Measurements from ENCODE around the gene KIAA1328. TPM values are rescaled to one million over a fixed set of nuclear protein-coding genes. Genes with fewer than 3 reads are reported as not detected.

KIAA1328 gene
- polyA plus RNA-seq, 1 donor from 2014 or later, result 8.5 TPM

GRCh38 chr18:36811430-36811829 is 17.5 kb upstream of the KIAA1328 start:
- Histone ChIP-seq H3K4me2 (ENCODE audit: low read length) (no peak overlapping the region), H3K36me3 (ENCODE audit: insufficient read depth, low read length) (peaks cover 6% of the 10 kb centered on the region), H3K4me3 (ENCODE audit: low read length) (no peak overlapping the region), H3K27ac (ENCODE audit: low read length) (no peak overlapping the region), H4K20me1 (ENCODE audit: insufficient read depth) (no peaks in the 10 kb centered on the region), H3K9me2 (ENCODE audit: insufficient read depth, low read length) (no peaks in the 10 kb centered on the region), H3K79me2 (replicated peaks; ENCODE audit: insufficient read depth, low read length) (no peaks in the 10 kb centered on the region), H3K27me3 (ENCODE audit: insufficient read depth, low read depth, low read length) (no peaks in the 10 kb centered on the region), H2AFZ (ENCODE audit: low read depth, low read length) (no peak overlapping the region), H3K9me3 (ENCODE audit: low read length) (no peaks in the 10 kb centered on the region), H3F3A (ENCODE audit: insufficient read depth, low read length, poor library complexity, severe bottlenecking) (no peaks in the 10 kb centered on the region), H3K9ac (ENCODE audit: low read length) (no peak overlapping the region)
- no peak for TF ChIP-seq SMC3 (conservative IDR thresholded peaks at IDR 0.05; ENCODE audit: poor library complexity)
- TF ChIP-seq MXI1 (conservative IDR thresholded peaks at IDR 0.05; ENCODE audit: poor library complexity, severe bottlenecking), result no peak
- TF ChIP-seq EZH2 (IDR thresholded peaks at IDR 0.05; ENCODE audit: borderline replicate concordance, insufficient read depth, low read length, poor library complexity, severe bottlenecking), result no peak
- no peak for TF ChIP-seq TAF1 (IDR thresholded peaks at IDR 0.05; ENCODE audit: low read depth)
- TF ChIP-seq REST (IDR thresholded peaks at IDR 0.05; ENCODE audit: borderline replicate concordance), result no peak
- TF ChIP-seq EP300 (conservative IDR thresholded peaks at IDR 0.05; ENCODE audit: poor library complexity, severe bottlenecking), result no peak
- no peak for TF ChIP-seq RAD21 (conservative IDR thresholded peaks at IDR 0.05)
- TF ChIP-seq POLR2AphosphoS5 (IDR thresholded peaks at IDR 0.05), result no peak
- TF ChIP-seq, protein P1, sequence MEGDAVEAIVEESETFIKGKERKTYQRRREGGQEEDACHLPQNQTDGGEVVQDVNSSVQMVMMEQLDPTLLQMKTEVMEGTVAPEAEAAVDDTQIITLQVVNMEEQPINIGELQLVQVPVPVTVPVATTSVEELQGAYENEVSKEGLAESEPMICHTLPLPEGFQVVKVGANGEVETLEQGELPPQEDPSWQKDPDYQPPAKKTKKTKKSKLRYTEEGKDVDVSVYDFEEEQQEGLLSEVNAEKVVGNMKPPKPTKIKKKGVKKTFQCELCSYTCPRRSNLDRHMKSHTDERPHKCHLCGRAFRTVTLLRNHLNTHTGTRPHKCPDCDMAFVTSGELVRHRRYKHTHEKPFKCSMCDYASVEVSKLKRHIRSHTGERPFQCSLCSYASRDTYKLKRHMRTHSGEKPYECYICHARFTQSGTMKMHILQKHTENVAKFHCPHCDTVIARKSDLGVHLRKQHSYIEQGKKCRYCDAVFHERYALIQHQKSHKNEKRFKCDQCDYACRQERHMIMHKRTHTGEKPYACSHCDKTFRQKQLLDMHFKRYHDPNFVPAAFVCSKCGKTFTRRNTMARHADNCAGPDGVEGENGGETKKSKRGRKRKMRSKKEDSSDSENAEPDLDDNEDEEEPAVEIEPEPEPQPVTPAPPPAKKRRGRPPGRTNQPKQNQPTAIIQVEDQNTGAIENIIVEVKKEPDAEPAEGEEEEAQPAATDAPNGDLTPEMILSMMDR (IDR thresholded peaks at IDR 0.05; ENCODE audit: poor library complexity, severe bottlenecking), result no peak

- H3F3A ChIP-seq (ENCODE audit: insufficient read depth, low read length, poor library complexity, severe bottlenecking), result no peaks in the 10 kb centered on the region
- no peak overlapping the region for H3K27ac ChIP-seq (ENCODE audit: low read length)
- no peaks in the 10 kb centered on the region for H3K9me2 ChIP-seq (ENCODE audit: insufficient read depth, low read length)
- H3K9ac ChIP-seq (ENCODE audit: low read length), result no peak overlapping the region
- no peak overlapping the region for H3K4me3 ChIP-seq (ENCODE audit: low read length)
- H3K79me2 ChIP-seq (replicated peaks; ENCODE audit: insufficient read depth, low read length), result no peaks in the 10 kb centered on the region
- H4K20me1 ChIP-seq (ENCODE audit: insufficient read depth), result no peaks in the 10 kb centered on the region
- peaks cover 5% of the 10 kb centered on the region for H3K36me3 ChIP-seq (ENCODE audit: insufficient read depth, low read length)
- H3K4me2 ChIP-seq (ENCODE audit: low read length), result no peak overlapping the region
- no peaks in the 10 kb centered on the region for H3K27me3 ChIP-seq (ENCODE audit: insufficient read depth, low read depth, low read length)
- no peaks in the 10 kb centered on the region for H3K9me3 ChIP-seq (ENCODE audit: low read length)
- TF ChIP-seq MXI1 (conservative IDR thresholded peaks at IDR 0.05; ENCODE audit: poor library complexity, severe bottlenecking) (no peak), EP300 (conservative IDR thresholded peaks at IDR 0.05; ENCODE audit: poor library complexity, severe bottlenecking) (no peak), TAF1 (IDR thresholded peaks at IDR 0.05; ENCODE audit: low read depth) (no peak), SMC3 (conservative IDR thresholded peaks at IDR 0.05; ENCODE audit: poor library complexity) (no peak), REST (IDR thresholded peaks at IDR 0.05; ENCODE audit: borderline replicate concordance) (no peak), RAD21 (conservative IDR thresholded peaks at IDR 0.05) (no peak), EZH2 (IDR thresholded peaks at IDR 0.05; ENCODE audit: borderline replicate concordance, insufficient read depth, low read length, poor library complexity, severe bottlenecking) (no peak), POLR2AphosphoS5 (IDR thresholded peaks at IDR 0.05) (no peak)
- TF ChIP-seq, protein P1 (IDR thresholded peaks at IDR 0.05; ENCODE audit: poor library complexity, severe bottlenecking), result no peak
- H2AFZ ChIP-seq (ENCODE audit: low read depth, low read length), result no peak overlapping the region
Observed at GRCh38 chr18:36811955-36812354, 17.0 kb upstream of the KIAA1328 start.

Data from neural cell (in vitro differentiated cells).